Sigmoid colon (tissue), 3 donors: ENCODE results near the gene TOPBP1.

ENCODE experiments used
- CTCF ChIP-seq, 4 experiments: fragments of 450-650 bp in 3 of 4; fragments of 200-600 bp in 1 of 4; IDR thresholded peaks; one replicate each; pipeline ENCODE4 v1.5.1; 2016 to 2019; ENCODE audit warnings: antibody characterized with exemption in 4 of 4, mild to moderate bottlenecking in 3 of 4, moderate library complexity in 2 of 4
- POLR2A ChIP-seq, 2 donors: fragments of 450-650 bp; IDR thresholded peaks; one replicate each; pipeline ENCODE4 v1.6.1; 2016; ENCODE audit warnings: antibody characterized with exemption in 2 of 2, mild to moderate bottlenecking in 2 of 2, moderate library complexity in 2 of 2

GRCh38 chr3:133649486-133650068 lies 12.2 kb downstream of the TOPBP1 start:
- no peak for TF ChIP-seq CTCF (IDR thresholded peaks at IDR 0.05)
- no peak for TF ChIP-seq POLR2A (IDR thresholded peaks at IDR 0.05)
